H1 (cell line): ENCODE results near the gene ADARB2. TPM values are rescaled to one million over a fixed set of nuclear protein-coding genes. Genes with fewer than 3 reads are reported as not detected.

Source experiments
- polyA plus RNA-seq, 7 experiments: library from polyadenylated mRNA; depleted of rRNA in 3 of 7; stranded (reverse) in 5 of 7; unstranded in 2 of 7; fragments of >200 nt in 5 of 7; fragments of 200-250 nt in 2 of 7; gene quantifications; 1 replicate in 5 of 7; 2 replicates in 1 of 7; 4 replicates in 1 of 7; pipeline versions ENCODE4 v1.2.1 to v1.2.3, GENCODE V29; 2011 to 2013; ENCODE audit warnings: missing spikeins in 2 of 7, mixed read lengths in 2 of 7
- total RNA-seq: library from RNA; stranded (reverse); fragmentation: NEBNext Ultra II Directional; extraction: Animal tissue kit (Norgen Biotek cat#: 25700); gene quantifications from 2 replicates; pipeline ENCODE4 v1.2.1, GENCODE V29; 2021
- TF ChIP-seq, protein P1 (sequence below): fragments of 300-600 bp; sonication (generic); IDR thresholded peaks from 2 replicates; pipeline ENCODE4 v1.7.1; 2012; ENCODE audit warnings: low read length, moderate library complexity, mild to moderate bottlenecking, inconsistent platforms; ENCODE audit not compliant: insufficient replicate concordance

The ADARB2 gene
- total and polyA plus RNA-seq, 2 of the 8 experiments (the other 6 are each of a cell fraction or from before 2014, with no cell fraction given), result 2.2 to 2.8 TPM

DNA sequence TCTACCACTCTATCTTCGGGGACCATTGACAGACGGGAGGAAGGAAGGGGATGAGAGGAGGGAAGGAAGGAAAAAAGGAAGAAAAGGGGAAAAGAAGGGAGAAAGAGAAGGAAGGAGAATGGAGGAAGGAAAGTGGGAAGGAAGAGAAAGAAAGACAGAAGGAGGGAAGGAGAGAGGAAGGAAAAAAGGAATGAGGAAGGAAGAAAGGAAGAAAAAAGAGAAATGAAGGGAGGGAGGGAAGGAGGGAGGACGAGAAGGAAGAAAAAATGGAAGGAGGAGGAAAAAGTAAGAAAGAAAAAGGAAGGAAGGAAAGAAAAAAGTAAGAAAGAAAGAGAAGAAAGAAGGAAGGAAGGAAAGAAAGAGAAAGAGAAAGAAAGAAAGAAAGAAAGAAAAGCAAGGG is 128.9 kb downstream of the ADARB2 start (continued):
- TF ChIP-seq, protein P1, sequence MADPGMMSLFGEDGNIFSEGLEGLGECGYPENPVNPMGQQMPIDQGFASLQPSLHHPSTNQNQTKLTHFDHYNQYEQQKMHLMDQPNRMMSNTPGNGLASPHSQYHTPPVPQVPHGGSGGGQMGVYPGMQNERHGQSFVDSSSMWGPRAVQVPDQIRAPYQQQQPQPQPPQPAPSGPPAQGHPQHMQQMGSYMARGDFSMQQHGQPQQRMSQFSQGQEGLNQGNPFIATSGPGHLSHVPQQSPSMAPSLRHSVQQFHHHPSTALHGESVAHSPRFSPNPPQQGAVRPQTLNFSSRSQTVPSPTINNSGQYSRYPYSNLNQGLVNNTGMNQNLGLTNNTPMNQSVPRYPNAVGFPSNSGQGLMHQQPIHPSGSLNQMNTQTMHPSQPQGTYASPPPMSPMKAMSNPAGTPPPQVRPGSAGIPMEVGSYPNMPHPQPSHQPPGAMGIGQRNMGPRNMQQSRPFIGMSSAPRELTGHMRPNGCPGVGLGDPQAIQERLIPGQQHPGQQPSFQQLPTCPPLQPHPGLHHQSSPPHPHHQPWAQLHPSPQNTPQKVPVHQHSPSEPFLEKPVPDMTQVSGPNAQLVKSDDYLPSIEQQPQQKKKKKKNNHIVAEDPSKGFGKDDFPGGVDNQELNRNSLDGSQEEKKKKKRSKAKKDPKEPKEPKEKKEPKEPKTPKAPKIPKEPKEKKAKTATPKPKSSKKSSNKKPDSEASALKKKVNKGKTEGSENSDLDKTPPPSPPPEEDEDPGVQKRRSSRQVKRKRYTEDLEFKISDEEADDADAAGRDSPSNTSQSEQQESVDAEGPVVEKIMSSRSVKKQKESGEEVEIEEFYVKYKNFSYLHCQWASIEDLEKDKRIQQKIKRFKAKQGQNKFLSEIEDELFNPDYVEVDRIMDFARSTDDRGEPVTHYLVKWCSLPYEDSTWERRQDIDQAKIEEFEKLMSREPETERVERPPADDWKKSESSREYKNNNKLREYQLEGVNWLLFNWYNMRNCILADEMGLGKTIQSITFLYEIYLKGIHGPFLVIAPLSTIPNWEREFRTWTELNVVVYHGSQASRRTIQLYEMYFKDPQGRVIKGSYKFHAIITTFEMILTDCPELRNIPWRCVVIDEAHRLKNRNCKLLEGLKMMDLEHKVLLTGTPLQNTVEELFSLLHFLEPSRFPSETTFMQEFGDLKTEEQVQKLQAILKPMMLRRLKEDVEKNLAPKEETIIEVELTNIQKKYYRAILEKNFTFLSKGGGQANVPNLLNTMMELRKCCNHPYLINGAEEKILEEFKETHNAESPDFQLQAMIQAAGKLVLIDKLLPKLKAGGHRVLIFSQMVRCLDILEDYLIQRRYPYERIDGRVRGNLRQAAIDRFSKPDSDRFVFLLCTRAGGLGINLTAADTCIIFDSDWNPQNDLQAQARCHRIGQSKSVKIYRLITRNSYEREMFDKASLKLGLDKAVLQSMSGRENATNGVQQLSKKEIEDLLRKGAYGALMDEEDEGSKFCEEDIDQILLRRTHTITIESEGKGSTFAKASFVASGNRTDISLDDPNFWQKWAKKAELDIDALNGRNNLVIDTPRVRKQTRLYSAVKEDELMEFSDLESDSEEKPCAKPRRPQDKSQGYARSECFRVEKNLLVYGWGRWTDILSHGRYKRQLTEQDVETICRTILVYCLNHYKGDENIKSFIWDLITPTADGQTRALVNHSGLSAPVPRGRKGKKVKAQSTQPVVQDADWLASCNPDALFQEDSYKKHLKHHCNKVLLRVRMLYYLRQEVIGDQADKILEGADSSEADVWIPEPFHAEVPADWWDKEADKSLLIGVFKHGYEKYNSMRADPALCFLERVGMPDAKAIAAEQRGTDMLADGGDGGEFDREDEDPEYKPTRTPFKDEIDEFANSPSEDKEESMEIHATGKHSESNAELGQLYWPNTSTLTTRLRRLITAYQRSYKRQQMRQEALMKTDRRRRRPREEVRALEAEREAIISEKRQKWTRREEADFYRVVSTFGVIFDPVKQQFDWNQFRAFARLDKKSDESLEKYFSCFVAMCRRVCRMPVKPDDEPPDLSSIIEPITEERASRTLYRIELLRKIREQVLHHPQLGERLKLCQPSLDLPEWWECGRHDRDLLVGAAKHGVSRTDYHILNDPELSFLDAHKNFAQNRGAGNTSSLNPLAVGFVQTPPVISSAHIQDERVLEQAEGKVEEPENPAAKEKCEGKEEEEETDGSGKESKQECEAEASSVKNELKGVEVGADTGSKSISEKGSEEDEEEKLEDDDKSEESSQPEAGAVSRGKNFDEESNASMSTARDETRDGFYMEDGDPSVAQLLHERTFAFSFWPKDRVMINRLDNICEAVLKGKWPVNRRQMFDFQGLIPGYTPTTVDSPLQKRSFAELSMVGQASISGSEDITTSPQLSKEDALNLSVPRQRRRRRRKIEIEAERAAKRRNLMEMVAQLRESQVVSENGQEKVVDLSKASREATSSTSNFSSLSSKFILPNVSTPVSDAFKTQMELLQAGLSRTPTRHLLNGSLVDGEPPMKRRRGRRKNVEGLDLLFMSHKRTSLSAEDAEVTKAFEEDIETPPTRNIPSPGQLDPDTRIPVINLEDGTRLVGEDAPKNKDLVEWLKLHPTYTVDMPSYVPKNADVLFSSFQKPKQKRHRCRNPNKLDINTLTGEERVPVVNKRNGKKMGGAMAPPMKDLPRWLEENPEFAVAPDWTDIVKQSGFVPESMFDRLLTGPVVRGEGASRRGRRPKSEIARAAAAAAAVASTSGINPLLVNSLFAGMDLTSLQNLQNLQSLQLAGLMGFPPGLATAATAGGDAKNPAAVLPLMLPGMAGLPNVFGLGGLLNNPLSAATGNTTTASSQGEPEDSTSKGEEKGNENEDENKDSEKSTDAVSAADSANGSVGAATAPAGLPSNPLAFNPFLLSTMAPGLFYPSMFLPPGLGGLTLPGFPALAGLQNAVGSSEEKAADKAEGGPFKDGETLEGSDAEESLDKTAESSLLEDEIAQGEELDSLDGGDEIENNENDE, result no peak
